Measurements from ENCODE around the gene RASSF5. TPM values are rescaled to one million over a fixed set of nuclear protein-coding genes. Genes with fewer than 3 reads are reported as not detected.

Gene RASSF5
- total RNA-seq, 4 donors from 2014 or later: 4.6 to 14.0 (median 7.8) TPM

- Histone ChIP-seq H3K4me3 (no peak overlapping the region), H3K27ac (no peak overlapping the region), H3K4me1 (peaks cover 0 to 14% (median 1%) of the 10 kb centered on the region in 4 donors), H3K9me3 (no peaks in the 10 kb centered on the region), H3K27me3 (no peaks in the 10 kb centered on the region), H3K36me3 (peaks cover 0 to 50% (median 10%) of the 10 kb centered on the region in 4 donors)
- DNase-seq: no peak
- TF ChIP-seq POLR2AphosphoS5 (IDR thresholded peaks at IDR 0.05) (no peak), CTCF (IDR thresholded peaks at IDR 0.05) (no peak), POLR2A (IDR thresholded peaks at IDR 0.05) (no peak), EP300 (IDR thresholded peaks at IDR 0.05; ENCODE audit: low read depth) (no peak)
- in situ Hi-C loops (cut with MboI; ENCODE audit: low pct_ligation_motif_present in 1 of 4, low pct_unique_long_range_greater_than_20kb in 1 of 4, low sequenced_read_pairs in 3 of 4) (loop anchor here in 1 of 4 donors (25.0 kb wide), 1 partner anchor 104 kb away; no protein-coding TSS in a partner anchor), intact Hi-C loops (cut with DNase I; ENCODE audit: low total_unique reads) (no loop called here)
- WGBS, 2 donors (ENCODE audit: low coverage in 1 of 2): 88 to 98% methylated on average over 5 to 9 of the region's 9 CpGs
These were observed 84.4 kb downstream of the RASSF5 start for GRCh38 chr1:206591696-206592095.

- 91 to 100% methylated on average over 1 to 7 of the region's 7 CpGs for WGBS, 2 donors (ENCODE audit: low coverage in 1 of 2)
- Histone ChIP-seq H3K27ac (no peak overlapping the region), H3K4me1 (peaks cover 0 to 12% (median 1%) of the 10 kb centered on the region in 4 donors), H3K36me3 (peaks cover 0 to 65% (median 13%) of the 10 kb centered on the region in 4 donors), H3K4me3 (no peak overlapping the region), H3K27me3 (no peaks in the 10 kb centered on the region), H3K9me3 (no peaks in the 10 kb centered on the region)
- intact Hi-C loops (cut with DNase I; ENCODE audit: low total_unique reads): no loop called here
- TF ChIP-seq POLR2A (IDR thresholded peaks at IDR 0.05) (no peak), CTCF (IDR thresholded peaks at IDR 0.05) (no peak), EP300 (IDR thresholded peaks at IDR 0.05; ENCODE audit: low read depth) (no peak), POLR2AphosphoS5 (IDR thresholded peaks at IDR 0.05) (no peak)
- no peak for DNase-seq
- in situ Hi-C loops (cut with MboI; ENCODE audit: low pct_ligation_motif_present in 1 of 4, low pct_unique_long_range_greater_than_20kb in 1 of 4, low sequenced_read_pairs in 3 of 4): loop anchor here in 1 of 4 donors (25.0 kb wide), 1 partner anchor 106 kb away; no protein-coding TSS in a partner anchor
These were observed 86.1 kb downstream of the RASSF5 start for GRCh38 chr1:206593351-206593925.

- no peak for DNase-seq
- peaks cover 0 to 71% (median 21%) of the 10 kb centered on the region in 4 donors for H3K36me3 ChIP-seq
- no peak overlapping the region for H3K27ac ChIP-seq
- in situ Hi-C loops (cut with MboI; ENCODE audit: low pct_ligation_motif_present in 1 of 4, low pct_unique_long_range_greater_than_20kb in 1 of 4, low sequenced_read_pairs in 3 of 4): loop anchor here in 1 of 4 donors (25.0 kb wide), 1 partner anchor 108 kb away; no protein-coding TSS in a partner anchor
- 35 to 66% methylated on average over 2 to 7 of the region's 7 CpGs for WGBS, 2 donors (ENCODE audit: low coverage in 1 of 2)
- H3K9me3 ChIP-seq: no peaks in the 10 kb centered on the region
- H3K4me1 ChIP-seq: peaks cover 0 to under 1% (median 0%) of the 10 kb centered on the region in 4 donors
- intact Hi-C loops (cut with DNase I; ENCODE audit: low total_unique reads): no loop called here
- no peak overlapping the region for H3K4me3 ChIP-seq
- TF ChIP-seq EP300 (IDR thresholded peaks at IDR 0.05; ENCODE audit: low read depth) (no peak), POLR2AphosphoS5 (IDR thresholded peaks at IDR 0.05) (no peak), CTCF (IDR thresholded peaks at IDR 0.05) (no peak), POLR2A (IDR thresholded peaks at IDR 0.05) (no peak)
- no peaks in the 10 kb centered on the region for H3K27me3 ChIP-seq
These were observed 88.4 kb downstream of the RASSF5 start for GRCh38 chr1:206595581-206596318.

- WGBS, 2 donors (ENCODE audit: low coverage in 1 of 2): 75 to 98% methylated on average over 1 of the region's 1 CpG
- Histone ChIP-seq H3K4me3 (no peak overlapping the region), H3K27me3 (no peaks in the 10 kb centered on the region), H3K27ac (no peak overlapping the region), H3K4me1 (no peaks in the 10 kb centered on the region), H3K36me3 (peaks cover 0 to 71% (median 21%) of the 10 kb centered on the region in 4 donors), H3K9me3 (no peaks in the 10 kb centered on the region)
- in situ Hi-C loops (cut with MboI; ENCODE audit: low pct_ligation_motif_present in 1 of 4, low pct_unique_long_range_greater_than_20kb in 1 of 4, low sequenced_read_pairs in 3 of 4) (loop anchor here in 1 of 4 donors (25.0 kb wide), 1 partner anchor 109 kb away; no protein-coding TSS in a partner anchor), intact Hi-C loops (cut with DNase I; ENCODE audit: low total_unique reads) (no loop called here)
- TF ChIP-seq CTCF (IDR thresholded peaks at IDR 0.05) (no peak), POLR2AphosphoS5 (IDR thresholded peaks at IDR 0.05) (no peak), POLR2A (IDR thresholded peaks at IDR 0.05) (no peak), EP300 (IDR thresholded peaks at IDR 0.05; ENCODE audit: low read depth) (no peak)
- DNase-seq: no peak
These were observed 89.0 kb downstream of the RASSF5 start for GRCh38 chr1:206596319-206596666.

Measured in transverse colon (tissue), 4 donors.